Measurements from ENCODE around the gene GH2.
"Not testable (repeated sequence)": the region's sequence is repeated elsewhere in the genome, so short reads cannot be mapped to it uniquely, and the experiment has no call there.

GH2 gene

GRCh38 chr17:63848834-63849689, 32.7 kb downstream of the GH2 start:
- DNase-seq: peak; percentile 90 to 96
- Histone ChIP-seq H3K4me1 (peaks cover 0 to 12% (median 2%) of the 10 kb centered on the region in 4 donors), H3K27ac (peak overlapping the region; percentile 52 to 59), H3K9me3 (no peaks in the 10 kb centered on the region), H3K4me3 (peak overlapping the region; percentile 34 to 35), H3K27me3 (no peaks in the 10 kb centered on the region), H3K36me3 (no peaks in the 10 kb centered on the region)
- intact Hi-C loops (cut with DNase I; ENCODE audit: low total_unique reads): no loop called here
- TF ChIP-seq, protein P1, sequence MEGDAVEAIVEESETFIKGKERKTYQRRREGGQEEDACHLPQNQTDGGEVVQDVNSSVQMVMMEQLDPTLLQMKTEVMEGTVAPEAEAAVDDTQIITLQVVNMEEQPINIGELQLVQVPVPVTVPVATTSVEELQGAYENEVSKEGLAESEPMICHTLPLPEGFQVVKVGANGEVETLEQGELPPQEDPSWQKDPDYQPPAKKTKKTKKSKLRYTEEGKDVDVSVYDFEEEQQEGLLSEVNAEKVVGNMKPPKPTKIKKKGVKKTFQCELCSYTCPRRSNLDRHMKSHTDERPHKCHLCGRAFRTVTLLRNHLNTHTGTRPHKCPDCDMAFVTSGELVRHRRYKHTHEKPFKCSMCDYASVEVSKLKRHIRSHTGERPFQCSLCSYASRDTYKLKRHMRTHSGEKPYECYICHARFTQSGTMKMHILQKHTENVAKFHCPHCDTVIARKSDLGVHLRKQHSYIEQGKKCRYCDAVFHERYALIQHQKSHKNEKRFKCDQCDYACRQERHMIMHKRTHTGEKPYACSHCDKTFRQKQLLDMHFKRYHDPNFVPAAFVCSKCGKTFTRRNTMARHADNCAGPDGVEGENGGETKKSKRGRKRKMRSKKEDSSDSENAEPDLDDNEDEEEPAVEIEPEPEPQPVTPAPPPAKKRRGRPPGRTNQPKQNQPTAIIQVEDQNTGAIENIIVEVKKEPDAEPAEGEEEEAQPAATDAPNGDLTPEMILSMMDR (IDR thresholded peaks at IDR 0.05): peak; percentile 60 to 65

DNA sequence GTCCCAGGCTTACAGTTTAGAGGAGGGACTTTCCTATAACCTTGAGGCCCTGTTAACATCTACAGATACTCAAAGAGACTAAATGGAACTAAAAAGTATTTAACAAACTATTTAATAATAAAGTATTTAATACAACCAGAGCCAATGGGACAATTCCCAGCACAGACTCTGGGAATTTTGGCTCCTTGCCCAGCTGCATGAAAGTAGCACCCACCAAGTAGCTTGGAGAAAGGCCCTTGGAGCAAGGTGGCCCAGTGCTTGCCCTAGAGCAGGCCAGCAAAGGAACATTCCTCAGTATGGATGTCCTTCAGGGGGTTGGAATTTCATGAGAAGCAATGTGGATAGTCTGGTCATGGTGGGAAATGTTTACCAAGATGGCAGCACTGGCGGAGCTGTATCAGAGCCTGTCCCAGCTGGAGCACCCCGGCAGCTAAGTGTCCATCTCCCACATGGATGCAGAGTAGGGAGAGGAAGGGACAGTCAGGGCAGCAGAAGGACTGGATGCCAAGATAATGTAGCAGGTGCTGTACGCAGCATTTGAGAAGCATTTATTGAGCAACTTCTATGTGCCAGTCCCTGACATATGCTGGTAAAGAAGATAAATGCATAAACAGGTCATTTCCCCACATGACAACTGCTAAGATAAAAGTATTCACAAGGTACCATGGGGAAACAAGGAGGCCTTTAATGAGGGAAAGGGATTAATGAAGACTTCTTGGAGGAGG, 34.1 kb downstream of the GH2 start:
- Histone ChIP-seq H3K4me3 (no peak overlapping the region), H3K27ac (no peak overlapping the region), H3K27me3 (no peaks in the 10 kb centered on the region), H3K36me3 (no peaks in the 10 kb centered on the region), H3K4me1 (peaks cover 0 to 19% (median 7%) of the 10 kb centered on the region in 4 donors), H3K9me3 (no peaks in the 10 kb centered on the region)
- intact Hi-C loops (cut with DNase I; ENCODE audit: low total_unique reads): no loop called here
- DNase-seq: no peak
- TF ChIP-seq, protein P1 (IDR thresholded peaks at IDR 0.05): no peak

- Histone ChIP-seq H3K4me1 (peaks cover 0 to 30% (median 18%) of the 10 kb centered on the region in 4 donors), H3K27me3 (no peaks in the 10 kb centered on the region), H3K9me3 (no peaks in the 10 kb centered on the region), H3K27ac (no peak overlapping the region), H3K4me3 (no peak overlapping the region), H3K36me3 (no peaks in the 10 kb centered on the region)
- intact Hi-C loops (cut with DNase I; ENCODE audit: low total_unique reads): no loop called here
- TF ChIP-seq, protein P1 (IDR thresholded peaks at IDR 0.05): no peak
- DNase-seq: no peak
These were observed 36.2 kb downstream of the GH2 start for GRCh38 chr17:63845509-63845908.

GRCh38 chr17:63843910-63844677, 37.6 kb downstream of the GH2 start:
- Histone ChIP-seq H3K27me3 (no peaks in the 10 kb centered on the region), H3K27ac (peak overlapping the region; percentile 89 to 99), H3K4me1 (peaks cover 4 to 42% (median 32%) of the 10 kb centered on the region in 4 donors), H3K4me3 (peak overlapping the region; percentile 75 to 96), H3K9me3 (no peaks in the 10 kb centered on the region), H3K36me3 (no peaks in the 10 kb centered on the region)
- intact Hi-C loops (cut with DNase I; ENCODE audit: low total_unique reads): no loop called here
- TF ChIP-seq, protein P1 (IDR thresholded peaks at IDR 0.05): no peak
- no peak for DNase-seq

DNA sequence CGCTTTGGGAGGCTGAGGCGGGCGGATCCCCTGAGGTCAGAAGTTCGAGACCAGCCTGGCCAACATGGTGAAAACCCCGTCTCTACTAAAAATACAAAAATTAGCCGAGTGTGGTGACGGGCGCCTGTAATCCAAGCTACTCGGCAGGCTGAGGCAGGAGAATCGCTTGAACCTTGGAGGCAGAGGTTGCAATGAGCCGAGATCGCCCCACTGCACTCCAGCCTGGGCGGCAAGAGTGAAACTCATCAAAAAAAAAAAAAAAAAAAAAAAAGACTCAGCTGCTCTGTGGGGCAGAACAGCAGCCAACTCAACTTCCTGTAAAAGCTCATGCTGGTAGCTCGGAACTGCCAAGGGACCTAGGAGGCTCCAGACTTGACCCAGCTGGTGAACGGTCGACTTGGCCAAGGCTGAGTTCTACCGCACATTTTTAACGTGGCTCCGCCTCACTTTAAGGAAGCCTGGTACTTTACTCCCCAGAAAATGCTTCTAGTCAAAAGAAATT, 38.3 kb downstream of the GH2 start:
- H3K36me3 ChIP-seq; intact Hi-C loops (cut with DNase I; ENCODE audit: low total_unique reads); H3K27me3 ChIP-seq; H3K9me3 ChIP-seq: not testable (repeated sequence)
- H3K4me1 ChIP-seq: peaks cover 5 to 43% (median 37%) of the 10 kb centered on the region in 4 donors
- H3K4me3 ChIP-seq: peak overlapping the region; percentile 75 to 96
- H3K27ac ChIP-seq: peak overlapping the region; percentile 89 to 99
- DNase-seq: peak; percentile 75 to 88
